Spinal cord (tissue), 10 donors: ENCODE measurements around the gene PVALEF. TPM values are rescaled to one million over a fixed set of nuclear protein-coding genes. Genes with fewer than 3 reads are reported as not detected.
A peak's percentile ranks its signal among the peaks of the same experiment; 100 is the strongest.
"Not testable (repeated sequence)": the region's sequence is repeated elsewhere in the genome, so short reads cannot be mapped to it uniquely, and the experiment has no call there.

ENCODE experiments used
- DNase-seq, 6 donors: peaks; one replicate each; pipeline versions ENCODE4 v3.0.0 to v3.0.0-alpha.2; 2013 to 2015; ENCODE audit warnings: low spot score in 6 of 6, low read depth in 4 of 6
- H3K27ac ChIP-seq: one replicate; pipeline ENCODE4 v1.5.1; 2013; ENCODE audit warnings: low read depth, low read length, control low read depth
- H3K27me3 ChIP-seq: one replicate; pipeline ENCODE4 v1.6.1; 2013; ENCODE audit warnings: low read length; ENCODE audit not compliant: control insufficient read depth, insufficient read depth
- H3K36me3 ChIP-seq: one replicate; pipeline ENCODE4 v1.6.1; 2013; ENCODE audit warnings: low read length; ENCODE audit not compliant: control insufficient read depth, insufficient read depth
- H3K4me1 ChIP-seq: one replicate; pipeline ENCODE4 v1.6.1; 2013; ENCODE audit warnings: low read length; ENCODE audit not compliant: control insufficient read depth, insufficient read depth
- H3K4me3 ChIP-seq: one replicate; pipeline ENCODE4 v1.5.1; 2013; ENCODE audit warnings: low read depth, low read length, control low read depth
- H3K9me3 ChIP-seq: one replicate; pipeline ENCODE4 v1.6.1; 2013; ENCODE audit warnings: low read length; ENCODE audit not compliant: control insufficient read depth, insufficient read depth
- WGBS: methylation state at CpG from one replicate; pipeline ENCODE4 v1.1.5; 2013; ENCODE audit warnings: missing lambda C conversion rate; ENCODE audit not compliant: insufficient coverage; 5-methylcytosine and 5-hydroxymethylcytosine counted together
- polyA plus RNA-seq, 2 donors: library from polyadenylated mRNA; unstranded; fragments of 120-200 nt; gene quantifications; one replicate each; pipeline ENCODE4 v1.2.1, GENCODE V29; 2013; ENCODE audit not compliant: insufficient read length in 2 of 2
- total RNA-seq, 2 donors: library from RNA; depleted of rRNA in 1 of 2; stranded (reverse); fragments of 120-200 nt in 1 of 2; fragments of >200 nt in 1 of 2; gene quantifications; one replicate each; pipeline versions ENCODE4 v1.2.3 to v1.2.4, GENCODE V29; 2013 to 2014
- donor health status: healthy.

Gene PVALEF
- total and polyA plus RNA-seq, 4 donors: 0.11 to 0.90 (median 0.73) TPM; not detected in 1

DNA sequence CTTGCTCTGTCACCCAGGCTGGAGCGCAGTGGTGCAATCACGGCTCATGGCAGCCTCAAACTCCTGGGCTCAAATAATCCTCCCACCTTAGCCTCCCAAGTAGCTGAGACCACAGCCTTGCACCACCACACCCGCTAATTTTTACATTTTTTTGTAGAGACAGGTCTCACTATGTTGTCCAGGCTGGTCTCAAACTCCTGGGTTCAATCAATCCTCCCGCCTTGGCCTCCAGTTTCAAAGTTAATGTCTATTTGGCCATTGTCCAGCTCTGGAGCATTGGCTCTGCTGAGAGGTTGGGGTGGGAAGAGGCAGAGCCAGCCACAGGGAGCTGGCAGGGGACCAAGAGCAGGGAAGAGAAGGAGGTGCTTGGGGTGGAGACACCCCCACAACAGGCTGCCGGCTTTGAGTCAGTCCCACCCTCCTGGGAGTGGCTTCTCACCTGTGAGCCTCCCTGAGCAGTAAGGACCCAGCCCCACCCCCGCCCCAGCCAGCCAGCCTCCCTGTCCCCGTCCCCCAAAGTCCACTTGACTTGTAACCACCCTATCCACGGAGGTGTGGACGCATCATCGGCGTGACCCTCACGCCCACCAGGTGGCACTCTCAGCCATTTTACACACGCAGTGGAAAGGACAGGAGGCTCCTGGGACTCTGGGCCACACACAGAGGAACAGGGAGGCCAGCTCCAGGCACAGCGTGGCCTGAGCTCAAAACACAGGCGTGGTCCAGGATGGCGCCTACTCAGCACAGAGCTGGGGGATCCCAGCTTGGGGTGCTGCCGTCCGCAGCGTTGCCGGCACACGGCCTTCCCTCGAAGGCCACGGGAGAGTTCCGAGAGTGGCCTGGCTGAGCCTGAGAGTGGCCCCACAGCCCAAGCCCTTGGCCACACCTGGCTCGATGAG lies 22.8 kb upstream of the PVALEF start:
- H3K9me3 ChIP-seq: no peaks in the 10 kb centered on the region
- no peak overlapping the region for H3K27ac ChIP-seq
- H3K4me3 ChIP-seq: no peak overlapping the region
- H3K4me1 ChIP-seq: peaks cover 32% of the 10 kb centered on the region
- H3K36me3 ChIP-seq: peaks cover 26% of the 10 kb centered on the region
- WGBS: 45% methylated on average over 24 of the region's 25 CpGs
- H3K27me3 ChIP-seq: no peaks in the 10 kb centered on the region
- DNase-seq: peak in 2 of 6 donors; percentile 82 to 87

DNA sequence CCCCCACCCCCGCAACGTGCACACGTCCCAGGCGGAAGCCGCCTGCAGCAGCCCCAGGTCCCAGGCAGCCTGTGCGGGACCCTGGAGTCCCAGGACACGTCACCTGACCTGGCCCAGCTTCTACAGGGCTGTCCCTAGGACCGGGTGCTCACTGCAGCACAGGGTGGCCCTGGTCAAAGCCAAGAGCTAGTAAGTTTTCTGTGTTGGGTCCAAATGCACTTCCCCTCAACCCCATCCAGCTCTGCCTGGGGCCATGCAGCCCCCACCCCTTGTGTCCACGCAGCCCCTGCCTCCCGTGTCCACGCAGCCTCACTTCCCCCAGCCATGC lies 22.1 kb upstream of the PVALEF start:
- peaks cover 33% of the 10 kb centered on the region for H3K4me1 ChIP-seq
- no peak for DNase-seq
- no peak overlapping the region for H3K4me3 ChIP-seq
- no peaks in the 10 kb centered on the region for H3K9me3 ChIP-seq
- WGBS: 74% methylated on average over 8 of the region's 11 CpGs
- H3K27ac ChIP-seq: no peak overlapping the region
- no peaks in the 10 kb centered on the region for H3K27me3 ChIP-seq
- peaks cover 27% of the 10 kb centered on the region for H3K36me3 ChIP-seq

DNA sequence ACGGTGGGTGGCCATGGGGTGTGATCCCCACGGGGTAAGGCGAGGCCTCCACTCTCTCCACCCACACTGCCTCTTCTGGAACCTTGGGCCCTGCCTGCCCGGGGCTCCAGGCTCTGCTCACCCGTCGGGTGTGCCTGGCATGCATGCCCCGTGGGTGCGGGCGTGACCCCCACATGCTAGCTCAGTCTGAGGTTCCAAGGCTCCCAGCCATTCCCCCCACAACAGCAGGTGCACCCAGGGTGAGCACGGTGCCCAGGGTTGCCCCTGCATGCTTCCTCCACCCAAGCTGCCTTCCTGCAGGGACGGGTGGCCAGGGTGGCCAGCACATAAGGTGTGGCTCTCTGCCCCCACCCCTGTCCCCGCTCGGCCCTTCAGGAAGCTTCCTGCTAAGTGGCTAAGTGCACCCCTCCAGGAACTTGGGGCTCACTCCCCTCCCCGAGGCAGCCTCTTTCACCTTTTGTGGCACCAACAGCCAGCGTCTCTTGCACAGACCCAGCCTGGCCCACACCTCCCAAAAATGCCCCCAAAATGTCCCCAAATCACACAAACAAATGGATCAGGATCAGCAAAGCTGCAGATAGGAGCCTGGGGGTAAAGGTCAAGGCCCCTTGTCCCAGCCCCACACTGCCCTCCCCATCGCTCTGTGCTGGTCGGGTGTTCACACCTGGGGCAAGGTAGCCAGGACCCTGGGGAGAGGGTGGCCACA lies 21.4 kb upstream of the PVALEF start:
- peaks cover 34% of the 10 kb centered on the region for H3K36me3 ChIP-seq
- DNase-seq: no peak
- H3K4me1 ChIP-seq: peaks cover 35% of the 10 kb centered on the region
- 96% methylated on average over 15 of the region's 17 CpGs for WGBS
- no peaks in the 10 kb centered on the region for H3K9me3 ChIP-seq
- H3K4me3 ChIP-seq: no peak overlapping the region
- H3K27me3 ChIP-seq: no peaks in the 10 kb centered on the region
- H3K27ac ChIP-seq: no peak overlapping the region

DNA sequence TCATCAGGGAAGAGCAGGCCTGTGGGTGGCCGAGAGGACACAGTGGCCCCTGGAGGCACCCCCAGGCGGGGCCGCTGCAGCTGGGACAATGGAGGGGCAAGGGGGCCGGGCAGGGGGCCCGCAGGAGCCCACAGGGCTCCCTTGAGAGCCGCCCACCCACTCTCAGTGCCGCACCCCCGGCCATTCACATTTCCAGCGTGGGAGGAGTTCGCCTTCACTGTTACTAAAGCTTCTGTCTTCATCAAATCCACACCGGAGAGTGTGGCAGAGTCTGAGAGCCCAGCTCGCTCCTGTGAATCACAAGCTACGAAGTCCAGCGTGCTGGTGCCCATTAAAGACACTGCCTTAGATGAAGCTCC lies 20.9 kb upstream of the PVALEF start:
- H3K36me3 ChIP-seq: peaks cover 35% of the 10 kb centered on the region
- peaks cover 30% of the 10 kb centered on the region for H3K4me1 ChIP-seq
- no peaks in the 10 kb centered on the region for H3K27me3 ChIP-seq
- H3K9me3 ChIP-seq: no peaks in the 10 kb centered on the region
- H3K4me3 ChIP-seq: no peak overlapping the region
- 61% methylated on average over 12 of the region's 14 CpGs for WGBS
- H3K27ac ChIP-seq: no peak overlapping the region
- DNase-seq: no peak

DNA sequence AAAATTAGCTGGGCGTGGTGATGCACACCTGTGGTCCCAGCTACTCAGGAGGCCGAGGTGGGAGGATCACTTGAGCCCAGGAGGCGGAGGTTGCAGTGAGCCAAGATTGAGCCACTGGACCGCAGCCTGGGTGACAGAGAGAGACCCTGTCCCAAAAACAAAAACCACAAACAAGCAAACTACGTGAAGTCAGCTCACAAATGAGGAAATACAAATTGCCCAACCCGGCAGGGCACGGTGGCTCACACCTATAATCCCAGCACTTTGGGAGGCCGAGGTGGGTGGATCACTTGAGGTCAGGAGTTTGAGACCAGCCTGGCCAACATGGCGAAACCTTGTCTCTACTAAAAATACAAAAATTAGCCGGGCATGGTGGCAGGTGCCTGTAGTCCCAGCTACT lies 19.1 kb upstream of the PVALEF start:
- Histone ChIP-seq H3K4me1 (peaks cover 26% of the 10 kb centered on the region), H3K36me3 (peaks cover 45% of the 10 kb centered on the region)
- not testable (repeated sequence) for H3K27me3 ChIP-seq, H3K27ac ChIP-seq, H3K4me3 ChIP-seq, DNase-seq, H3K9me3 ChIP-seq
- 40% methylated on average over 2 of the region's 10 CpGs for WGBS

DNA sequence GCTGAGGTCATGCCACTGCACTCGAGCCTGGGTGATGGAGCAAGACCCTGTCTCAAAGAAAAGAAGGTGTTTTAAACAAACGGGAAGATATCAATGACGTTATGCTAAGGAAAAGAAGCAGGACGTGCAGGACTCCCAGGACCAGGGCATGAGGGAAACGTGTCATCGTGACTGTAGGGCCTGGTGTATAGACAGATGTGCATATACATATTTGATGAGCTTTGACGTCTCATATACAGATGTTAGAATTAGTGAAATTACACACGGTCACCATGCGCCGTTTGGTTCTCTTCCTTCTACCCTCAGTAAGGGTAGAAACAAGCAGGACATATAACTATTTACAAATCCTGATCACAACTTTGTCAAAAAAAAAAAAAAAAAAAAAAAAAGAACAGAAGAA lies 17.6 kb upstream of the PVALEF start:
- Histone ChIP-seq H3K27me3 (no peaks in the 10 kb centered on the region), H3K27ac (no peak overlapping the region), H3K9me3 (no peaks in the 10 kb centered on the region), H3K4me1 (peaks cover 20% of the 10 kb centered on the region), H3K36me3 (peaks cover 46% of the 10 kb centered on the region), H3K4me3 (no peak overlapping the region)
- DNase-seq: no peak
- whole genome bisulfite sequencing: 86% methylated on average over 4 of the region's 10 CpGs

DNA sequence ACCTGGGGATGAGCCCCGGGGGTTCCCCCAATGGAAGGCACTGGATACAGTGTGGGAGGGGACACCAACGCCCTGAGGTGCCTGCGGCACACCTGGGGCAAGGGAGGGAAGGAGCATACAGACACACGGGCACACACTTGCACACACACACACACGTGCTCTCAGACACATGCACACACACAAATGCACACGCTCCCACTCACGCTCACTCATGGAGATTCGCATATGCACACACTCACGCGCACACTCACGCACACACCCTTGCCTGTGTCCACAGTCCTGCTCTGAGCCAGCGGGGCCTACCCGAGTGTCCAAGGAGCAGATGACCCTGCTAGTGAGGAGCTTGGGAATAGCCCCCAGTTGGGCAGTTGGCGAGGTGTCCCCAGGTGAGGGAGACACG lies 16.7 kb upstream of the PVALEF start:
- peaks cover 38% of the 10 kb centered on the region for H3K36me3 ChIP-seq
- peaks cover 14% of the 10 kb centered on the region for H3K4me1 ChIP-seq
- H3K9me3 ChIP-seq: no peaks in the 10 kb centered on the region
- DNase-seq: no peak
- H3K4me3 ChIP-seq: no peak overlapping the region
- 96% methylated on average over 12 of the region's 15 CpGs for WGBS
- no peak overlapping the region for H3K27ac ChIP-seq
- no peaks in the 10 kb centered on the region for H3K27me3 ChIP-seq

DNA sequence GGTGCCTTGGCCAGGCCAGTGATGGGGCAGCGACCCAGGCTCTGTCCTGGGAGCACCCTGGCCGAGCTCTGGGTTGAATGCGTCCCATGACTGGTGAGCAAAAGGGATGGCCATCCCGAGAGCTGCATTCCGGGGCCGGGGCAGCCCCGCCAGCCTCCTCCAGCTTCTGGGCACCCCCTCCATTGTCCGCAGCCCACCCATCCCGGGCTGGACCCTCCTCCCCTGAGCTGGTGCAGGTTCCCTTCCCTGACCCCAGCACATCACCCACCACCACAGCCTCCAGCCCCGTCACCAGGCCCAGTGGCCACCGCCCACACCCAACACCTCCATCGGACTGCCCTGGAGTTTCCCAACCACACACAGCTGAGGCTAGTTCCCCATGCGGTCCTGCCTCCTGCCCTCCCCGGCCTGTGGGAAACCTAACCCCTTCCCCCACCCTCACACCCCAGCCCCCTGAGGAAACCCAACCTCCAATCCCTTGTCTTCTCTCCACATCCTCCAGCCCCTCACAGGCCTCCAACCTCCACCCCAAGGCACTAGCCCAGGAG lies 16.2 kb upstream of the PVALEF start:
- Histone ChIP-seq H3K27ac (no peak overlapping the region), H3K27me3 (no peaks in the 10 kb centered on the region), H3K4me1 (peaks cover 10% of the 10 kb centered on the region), H3K4me3 (no peak overlapping the region), H3K9me3 (no peaks in the 10 kb centered on the region), H3K36me3 (peaks cover 33% of the 10 kb centered on the region)
- no peak for DNase-seq
- WGBS: 81% methylated on average over 14 of the region's 14 CpGs

DNA sequence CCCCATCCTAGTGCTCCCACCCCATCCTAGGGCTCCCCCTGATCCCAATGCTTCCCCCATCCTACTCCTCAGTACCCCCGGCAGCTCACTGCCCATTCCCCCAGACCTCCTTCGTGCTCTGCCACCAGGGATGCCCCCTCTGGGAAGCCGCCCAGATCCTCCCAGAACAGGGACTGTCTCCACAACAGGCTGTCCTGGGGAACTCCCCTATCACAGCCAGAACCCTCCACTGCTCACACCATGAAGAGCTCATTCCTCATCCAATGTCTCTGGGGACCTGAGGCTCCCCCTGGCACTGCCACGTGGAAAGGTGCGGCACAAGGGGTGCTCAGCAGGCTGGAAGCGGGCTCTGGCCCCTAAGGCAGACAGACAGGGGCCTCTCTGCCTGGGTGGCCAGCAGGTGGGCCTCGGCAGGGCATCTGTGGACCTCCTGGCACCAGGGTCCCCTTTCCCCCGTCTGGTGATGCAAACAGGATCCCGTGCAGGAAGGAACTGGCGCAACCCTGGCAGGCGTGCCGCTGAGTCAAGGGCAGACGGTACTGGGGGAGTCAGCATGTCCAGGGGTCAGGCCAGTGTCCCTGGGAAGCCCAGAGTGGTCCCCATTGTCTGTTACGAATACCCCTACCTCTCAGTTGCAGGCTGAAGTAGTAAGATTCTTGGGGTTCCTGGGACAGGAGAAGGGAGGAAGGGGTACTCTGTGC lies 14.8 kb upstream of the PVALEF start:
- Histone ChIP-seq H3K4me3 (no peak overlapping the region), H3K27ac (no peak overlapping the region), H3K4me1 (peaks cover 6% of the 10 kb centered on the region), H3K36me3 (peaks cover 29% of the 10 kb centered on the region), H3K9me3 (no peaks in the 10 kb centered on the region), H3K27me3 (no peaks in the 10 kb centered on the region)
- WGBS: 77% methylated on average over 13 of the region's 14 CpGs
- DNase-seq: no peak
